Erythroblast (primary cell): ENCODE data around the gene CHST8.

Experiments used
- DNase-seq, 2 experiments: peaks; one replicate each; lab custom pipeline; 2025; lab: John Stamatoyannopoulos, UW
- GATA1 ChIP-seq: IDR thresholded peaks from 2 replicates; pipeline ENCODE4 v1.6.1; 2011; ENCODE audit warnings: low read depth, mild to moderate bottlenecking, control low read depth, low read length, moderate library complexity
- POLR2A ChIP-seq: IDR thresholded peaks from 2 replicates; pipeline ENCODE4 v1.6.1; 2011; ENCODE audit warnings: mild to moderate bottlenecking, low read length

The CHST8 gene

DNA sequence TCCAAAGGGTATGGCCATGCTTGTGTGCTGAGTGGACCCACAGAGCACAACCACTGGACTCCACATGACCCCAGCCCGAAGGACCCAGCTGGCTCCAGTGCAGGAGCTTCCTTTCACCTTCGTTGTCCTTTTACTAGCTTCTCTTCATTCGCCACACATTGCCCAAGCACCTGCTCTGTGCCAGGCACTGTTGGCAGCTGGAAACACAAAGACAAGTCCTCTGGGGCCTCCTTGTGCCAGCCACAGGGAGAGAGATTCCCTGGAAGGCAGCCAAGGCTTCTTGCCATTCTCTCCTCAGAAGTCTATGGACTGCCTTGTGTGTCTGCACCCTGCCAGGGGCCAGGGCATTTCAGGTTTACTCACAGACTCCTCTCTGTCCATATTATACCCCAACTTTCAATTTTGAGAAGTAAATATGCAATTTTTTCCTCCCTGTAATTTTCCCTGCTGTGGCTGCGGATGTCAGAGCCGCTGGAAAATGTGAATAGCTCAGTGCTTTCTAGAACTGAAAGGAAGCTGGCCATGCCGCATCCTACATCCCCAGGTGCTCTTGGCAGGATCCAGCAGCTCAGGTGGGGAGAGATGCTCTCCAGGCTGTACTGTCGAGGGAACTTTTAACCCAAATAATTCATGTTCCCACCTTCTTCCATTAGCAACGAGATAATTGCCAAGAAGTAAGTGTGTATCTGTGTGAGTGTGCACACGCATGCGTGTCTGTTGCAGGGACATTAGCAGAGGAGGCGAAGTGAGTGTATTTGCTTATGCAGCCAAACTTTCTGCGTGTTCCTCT lies 57.2 kb downstream of the CHST8 start:
- no peak for DNase-seq
- TF ChIP-seq GATA1, result no peak
- no peak for TF ChIP-seq POLR2A

DNA sequence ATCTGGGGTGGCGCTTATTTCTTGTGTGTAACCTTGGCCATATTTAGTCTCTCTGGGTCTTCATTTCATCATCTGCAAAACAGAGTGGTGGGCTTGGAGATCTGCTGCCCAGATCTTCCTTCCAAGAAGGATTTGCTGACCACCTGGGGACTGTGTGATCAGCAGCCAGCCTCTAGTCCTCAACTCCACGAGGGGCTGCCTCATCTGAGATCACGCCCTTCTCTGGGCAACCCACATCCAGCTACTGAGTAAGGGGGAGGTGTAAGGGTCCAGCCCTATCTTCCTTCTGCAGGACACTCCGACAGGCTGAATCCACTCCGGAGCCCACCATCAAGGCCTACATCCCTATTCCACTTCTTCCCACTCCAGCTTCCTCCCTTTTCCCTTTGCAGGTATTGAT lies 57.9 kb downstream of the CHST8 start:
- TF ChIP-seq GATA1 (no peak), POLR2A (no peak)
- no peak for DNase-seq

DNA sequence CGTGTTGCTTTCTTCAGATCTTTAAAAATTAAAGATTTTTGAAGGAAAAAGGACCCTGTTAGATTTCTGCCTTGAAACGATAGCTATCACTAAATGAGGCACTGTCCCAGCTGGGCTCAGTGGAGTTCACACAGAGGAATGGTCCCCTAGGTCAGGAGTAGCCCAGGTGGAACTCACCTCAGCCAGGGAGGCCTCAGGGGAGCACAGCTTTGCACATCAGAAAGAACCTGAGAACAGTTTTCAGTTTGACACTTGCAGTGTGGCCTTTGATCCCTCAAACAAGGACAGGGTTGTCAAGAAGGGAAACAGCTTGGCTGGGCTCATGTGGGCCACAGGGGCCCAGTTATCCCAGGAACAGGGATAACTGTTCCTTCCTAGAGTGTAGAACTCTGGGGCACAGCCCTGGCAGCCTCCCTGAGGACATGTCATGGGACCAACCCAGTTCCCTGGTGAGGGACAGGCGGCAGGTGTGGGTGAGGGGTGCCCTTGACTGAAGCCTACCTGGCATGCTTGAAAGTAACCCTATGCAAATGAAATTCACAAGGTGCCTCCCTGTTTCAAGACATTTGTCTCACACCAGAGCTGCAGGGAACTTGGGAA lies 59.4 kb downstream of the CHST8 start:
- DNase-seq, result no peak
- no peak for TF ChIP-seq GATA1

DNA sequence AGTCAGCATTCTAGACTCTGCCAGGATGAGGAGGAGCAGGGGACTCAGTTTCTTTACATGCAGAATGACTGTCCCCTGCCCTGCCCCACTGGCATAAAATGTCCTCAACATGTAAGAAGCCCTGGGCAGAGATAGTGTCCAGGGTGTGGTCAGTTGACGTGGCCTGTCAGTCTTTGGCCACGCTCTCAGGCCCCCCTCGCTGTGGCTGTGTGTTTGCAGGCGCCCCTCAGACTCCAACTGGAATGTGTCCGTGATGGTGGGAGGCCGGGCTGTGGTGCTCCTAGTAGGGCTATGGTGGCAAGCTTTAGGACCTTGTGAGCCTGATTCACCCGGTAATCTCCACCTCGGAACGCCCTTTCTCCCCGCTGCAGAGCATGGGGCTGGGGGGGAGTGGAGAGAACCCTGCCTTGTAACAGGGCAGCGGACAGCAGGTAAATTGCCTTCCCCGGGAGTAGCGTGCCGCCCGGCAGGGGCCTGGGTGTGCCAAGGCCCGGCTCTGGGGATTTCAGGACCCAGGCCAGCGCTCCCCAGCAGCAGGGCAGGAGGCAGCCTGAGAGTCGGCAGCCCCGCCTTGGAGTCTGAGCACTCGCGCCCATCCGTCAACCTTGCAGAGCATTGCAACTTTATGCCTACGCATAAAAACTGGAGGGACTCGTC lies 62.3 kb downstream of the CHST8 start:
- DNase-seq, result peak; percentile 5 to 18
- TF ChIP-seq GATA1 (no peak), POLR2A (no peak)

DNA sequence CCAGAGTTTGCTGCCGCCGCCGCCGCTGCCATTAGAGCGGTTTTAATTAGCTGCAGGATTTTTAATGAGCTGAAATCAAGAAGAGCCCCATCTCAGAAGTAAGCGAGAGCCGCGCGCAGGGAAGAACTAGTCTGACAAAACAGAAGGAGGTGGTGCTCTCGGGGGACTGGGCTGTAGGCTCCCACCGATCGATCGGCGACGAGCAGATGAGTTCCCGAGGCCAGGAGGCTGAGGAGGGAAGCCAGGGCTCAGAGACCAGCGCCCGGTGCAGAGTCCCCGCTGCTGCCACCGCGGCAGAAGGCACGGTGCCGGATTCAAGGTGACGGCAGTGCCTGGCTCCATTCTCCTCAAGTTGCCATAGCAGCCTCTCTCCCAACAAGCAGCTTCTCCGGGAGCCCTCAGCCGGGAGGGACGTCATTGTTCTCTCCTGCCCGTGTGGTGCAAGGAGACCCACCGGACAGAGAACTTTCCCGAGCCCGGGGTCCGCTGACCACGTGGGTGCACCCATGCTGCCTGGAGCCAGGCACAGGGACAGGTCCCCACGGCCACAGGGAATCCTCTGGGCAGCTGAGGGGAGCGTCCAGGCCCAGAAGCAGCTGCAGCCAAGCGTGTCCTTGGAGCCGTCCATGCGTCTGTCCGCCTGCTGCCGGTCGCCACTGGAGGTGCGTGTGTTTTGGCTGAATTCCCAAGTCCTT lies 62.9 kb downstream of the CHST8 start:
- no peak for DNase-seq
- TF ChIP-seq POLR2A, result no peak
- TF ChIP-seq GATA1, result no peak

DNA sequence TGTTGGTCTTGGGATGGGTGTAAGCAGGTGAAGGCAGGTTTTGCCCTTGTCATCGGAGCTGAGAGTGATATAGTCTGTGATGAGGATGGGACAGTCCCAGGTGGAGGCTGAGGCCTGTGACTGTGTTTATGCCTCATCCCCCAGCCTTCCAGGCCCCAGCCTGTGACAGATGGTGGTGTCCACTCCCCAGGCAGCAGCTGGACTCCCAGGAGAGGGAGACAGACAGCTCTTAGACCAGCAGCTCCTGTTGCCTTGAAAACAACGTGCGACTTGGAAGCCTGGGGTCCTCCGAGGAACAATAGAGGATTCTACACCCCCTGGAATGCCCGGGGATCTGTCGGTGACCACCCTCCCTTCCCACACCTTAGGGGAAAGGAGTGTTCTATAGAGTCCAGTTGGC lies 63.8 kb downstream of the CHST8 start:
- DNase-seq, result no peak
- TF ChIP-seq POLR2A (no peak), GATA1 (no peak)

DNA sequence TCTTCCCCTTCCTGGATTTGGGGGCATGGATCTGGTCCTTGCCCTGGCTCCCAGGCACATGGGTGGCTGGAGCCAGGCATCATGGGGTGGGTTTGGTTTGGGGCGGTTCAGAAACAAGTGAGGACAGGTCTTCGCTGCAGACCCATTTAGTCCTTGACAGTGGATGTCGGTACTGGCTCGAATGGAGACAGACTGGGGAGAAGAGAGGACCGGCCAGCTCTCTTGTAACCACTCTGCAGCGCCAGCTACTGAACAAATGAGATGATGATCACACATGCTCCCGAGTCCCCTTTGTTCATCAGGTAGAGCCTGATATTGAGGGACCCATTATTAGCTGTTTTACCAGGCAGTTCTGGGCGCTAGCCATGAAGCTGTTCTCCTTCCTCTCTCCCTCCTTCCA lies 64.5 kb downstream of the CHST8 start:
- no peak for TF ChIP-seq GATA1
- TF ChIP-seq POLR2A, result no peak
- DNase-seq, result no peak

DNA sequence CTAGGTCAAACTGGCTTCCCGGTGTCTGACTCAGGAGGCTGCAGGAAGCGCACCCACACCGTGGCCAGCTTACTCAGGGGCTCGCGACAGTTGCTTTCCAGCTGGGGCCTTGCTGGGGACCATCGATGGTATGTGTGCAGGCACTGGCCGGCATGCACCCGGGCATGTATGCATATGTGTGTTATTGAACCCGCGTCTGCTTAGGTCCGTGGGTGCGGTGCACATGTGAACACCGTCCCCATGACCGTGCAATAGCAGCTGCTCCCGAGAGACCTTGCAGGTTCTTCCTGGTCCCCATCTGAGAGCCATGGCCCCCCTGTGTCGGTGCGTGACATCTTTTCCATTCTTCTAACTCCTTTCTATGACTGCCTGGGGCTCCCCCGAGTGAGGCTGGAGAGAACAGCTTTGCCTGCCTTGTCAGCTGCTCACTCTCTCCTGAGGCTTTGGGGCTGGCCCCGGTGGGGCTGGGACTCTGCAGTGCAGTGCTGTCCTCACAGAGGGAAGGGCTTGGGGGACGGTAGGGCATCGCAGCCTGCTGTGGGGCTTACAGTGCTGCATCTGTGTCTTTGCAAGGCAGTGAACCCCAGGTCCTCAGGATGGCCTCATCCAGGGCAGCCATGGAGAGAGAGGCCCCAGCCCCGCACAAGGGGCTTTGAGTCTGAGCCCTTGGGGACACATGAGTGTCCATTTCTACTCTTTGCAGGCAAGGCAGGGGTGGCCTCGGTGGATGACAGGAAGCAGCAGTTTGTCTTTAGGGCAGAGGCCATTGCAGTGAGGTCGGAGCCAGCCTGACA lies 65.1 kb downstream of the CHST8 start:
- TF ChIP-seq GATA1 (no peak), POLR2A (no peak)
- no peak for DNase-seq

DNA sequence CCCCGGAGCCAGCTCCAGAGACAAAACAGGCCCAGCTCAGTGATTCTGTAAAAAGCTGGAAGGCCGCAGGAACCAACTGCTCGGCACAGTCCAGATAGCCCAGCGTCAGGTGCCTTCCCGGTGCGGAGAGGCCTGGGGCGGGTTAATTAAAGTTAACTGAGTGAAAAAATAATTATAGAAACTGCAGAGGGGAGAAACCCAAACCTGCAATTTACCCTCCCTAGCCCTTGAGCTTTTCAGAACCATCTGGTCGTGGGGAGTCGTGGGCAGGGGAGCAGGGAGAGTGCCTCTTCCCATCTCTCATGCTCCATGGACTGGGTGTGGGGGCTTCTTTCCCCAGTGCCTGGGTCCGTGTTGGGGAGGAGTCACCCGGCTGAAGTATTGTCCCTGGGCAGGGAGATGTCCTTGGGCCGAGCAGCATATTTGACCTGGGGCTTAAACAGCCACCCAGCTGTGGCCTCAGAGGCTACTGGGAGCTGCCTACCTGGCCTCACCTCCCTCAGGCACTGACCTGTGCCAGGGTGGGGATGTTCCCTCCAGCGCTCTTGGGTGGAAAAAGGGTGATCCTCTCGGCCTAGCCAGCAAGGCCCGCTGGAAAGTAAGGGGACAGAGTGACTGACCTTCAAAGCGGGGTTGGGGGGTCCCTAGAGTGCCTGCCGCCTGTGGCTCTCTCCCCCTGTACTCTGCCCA lies 65.9 kb downstream of the CHST8 start:
- no peak for DNase-seq
- TF ChIP-seq GATA1, result no peak
- no peak for TF ChIP-seq POLR2A

DNA sequence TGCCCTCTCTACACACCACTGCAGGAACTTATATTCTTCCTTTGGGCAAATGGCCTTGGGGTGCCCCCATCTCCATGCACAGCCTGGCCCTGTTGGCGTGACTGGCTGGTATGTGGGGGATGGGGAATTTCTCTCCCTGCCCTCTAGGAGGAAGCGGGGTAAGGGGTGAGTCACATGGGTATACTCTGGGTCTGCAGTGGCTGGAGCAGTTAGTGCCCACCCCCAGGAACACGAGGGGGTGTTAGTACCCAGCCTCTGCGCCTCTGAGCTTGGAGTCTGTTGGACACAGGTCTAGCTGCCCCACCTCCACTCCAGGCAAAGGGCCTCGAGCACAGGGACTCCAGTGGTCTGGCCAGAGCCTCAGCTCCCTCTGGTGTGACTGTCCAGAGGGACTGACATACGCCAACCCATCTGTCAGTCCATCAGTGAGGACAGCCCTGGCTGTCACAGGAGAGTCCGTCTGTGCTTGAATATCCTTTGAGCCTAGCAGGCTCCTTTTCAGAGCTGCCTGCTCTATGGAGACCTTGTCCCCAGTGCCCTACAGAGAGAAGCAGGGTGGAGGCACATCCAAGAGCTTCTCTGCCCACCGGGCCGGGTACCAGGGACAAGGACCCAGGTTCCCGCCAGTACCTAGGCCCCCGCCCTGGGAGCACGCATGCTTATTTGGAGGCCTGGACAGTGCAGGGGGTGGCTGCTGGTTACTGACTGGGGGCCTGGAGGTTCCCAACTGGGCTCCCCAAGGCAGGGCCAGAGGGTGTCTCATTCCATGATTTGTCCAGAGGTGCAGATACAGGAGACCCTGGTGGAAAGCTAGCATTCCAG lies 66.6 kb downstream of the CHST8 start:
- no peak for DNase-seq
- TF ChIP-seq POLR2A, result no peak
- TF ChIP-seq GATA1, result no peak

DNA sequence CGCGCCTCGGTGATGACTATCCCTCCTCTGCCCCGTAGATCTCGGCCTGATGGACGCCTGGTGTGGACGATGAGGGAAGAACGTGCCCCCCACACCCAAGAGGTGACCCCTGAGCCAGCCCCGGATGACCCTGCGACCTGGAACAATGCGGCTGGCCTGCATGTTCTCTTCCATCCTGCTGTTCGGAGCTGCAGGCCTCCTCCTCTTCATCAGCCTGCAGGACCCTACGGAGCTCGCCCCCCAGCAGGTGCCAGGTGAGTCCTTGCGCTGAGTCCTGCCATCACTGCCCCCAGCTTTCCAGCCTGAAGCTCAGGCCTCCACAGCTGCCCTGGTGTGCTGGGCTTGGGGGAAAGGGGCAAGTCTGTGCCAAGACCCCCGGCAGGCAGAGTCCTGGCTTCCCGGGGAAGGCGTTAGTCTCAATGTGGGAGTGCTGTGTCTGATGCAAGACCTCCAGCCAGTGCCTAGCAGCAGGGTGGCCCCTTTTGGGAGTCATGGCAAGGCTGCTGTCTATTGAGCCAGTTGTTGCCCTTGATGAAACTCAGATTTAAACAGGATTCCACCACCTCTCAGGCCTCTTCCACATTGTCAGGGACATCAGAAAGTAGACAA lies 67.5 kb downstream of the CHST8 start:
- TF ChIP-seq POLR2A (no peak), GATA1 (no peak)

DNA sequence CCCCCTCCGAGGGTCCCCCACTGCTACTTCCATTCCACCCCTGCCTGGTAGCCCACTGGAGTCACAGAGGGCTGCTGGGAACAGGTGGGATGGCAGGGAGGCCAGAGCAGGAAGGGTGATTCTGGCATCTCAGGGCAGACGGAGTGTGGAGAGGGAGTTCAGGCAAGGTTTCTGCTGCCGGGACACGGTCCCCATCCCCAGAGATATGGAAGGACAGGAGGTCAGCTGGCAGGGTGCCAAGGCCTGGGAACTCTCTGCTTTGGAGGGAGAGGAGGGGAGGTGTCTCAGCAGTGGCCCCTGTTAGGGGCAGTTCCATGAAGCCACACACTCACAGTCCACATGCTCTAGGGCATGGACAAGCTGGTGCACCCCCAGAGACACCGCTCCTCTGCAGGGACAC lies 68.1 kb downstream of the CHST8 start:
- TF ChIP-seq GATA1 (no peak), POLR2A (no peak)
- DNase-seq, result no peak

More for the DNA sequence above, 67.5 kb downstream of the CHST8 start:
- DNase-seq, result no peak
